ENCODE results near the gene PDXK. TPM values are rescaled to one million over a fixed set of nuclear protein-coding genes. Genes with fewer than 3 reads are reported as not detected.

The PDXK gene
- total and polyA plus RNA-seq, 2 of the 13 experiments (the other 11 are each of a cell fraction or from before 2014, with no cell fraction given), result 114 to 184 TPM

- 0 out of 2 replicates have a peak, but pooled peaks have one; percentile 28 for TF ChIP-seq ZNF691 (CRISPR knock-in tag; IDR thresholded peaks at IDR 0.05; ENCODE audit: borderline replicate concordance, low read depth)
- no peak for TF ChIP-seq FOXA1 (IDR thresholded peaks at IDR 0.05)
- TF ChIP-seq FOXA1 (CRISPR knock-in tag; IDR thresholded peaks at IDR 0.05), result no peak
- no peak for TF ChIP-seq TEAD3 (CRISPR knock-in tag; optimal IDR thresholded peaks at IDR 0.05; ENCODE audit: borderline replicate concordance)
- TF ChIP-seq AKAP8 (CRISPR knock-in tag; IDR thresholded peaks at IDR 0.05), result no peak; the same call in 1 of the 2 replicates
- no peak for TF ChIP-seq AKNA (CRISPR knock-in tag; IDR thresholded peaks at IDR 0.05; ENCODE audit: borderline replicate concordance)
- no peak for TF ChIP-seq KLF15 (CRISPR knock-in tag; IDR thresholded peaks at IDR 0.05; ENCODE audit: borderline replicate concordance)
- no peak for TF ChIP-seq REST (IDR thresholded peaks at IDR 0.05; ENCODE audit: borderline replicate concordance in 1 of 2, low read depth in 1 of 2, low read length in 2 of 2)
- no peak for TF ChIP-seq MXD4 (CRISPR knock-in tag; IDR thresholded peaks at IDR 0.05)
- TF ChIP-seq PLSCR1 (CRISPR knock-in tag; IDR thresholded peaks at IDR 0.05; ENCODE audit: borderline replicate concordance), result no peak
- TF ChIP-seq JDP2 (CRISPR knock-in tag; IDR thresholded peaks at IDR 0.05; ENCODE audit: borderline replicate concordance), result no peak
- no peak for TF ChIP-seq RERE (CRISPR knock-in tag; IDR thresholded peaks at IDR 0.05; ENCODE audit: low read depth)
These were observed 1.0 kb downstream of the PDXK start (continued) for GRCh38 chr21:43719748-43720538.

Data from HepG2 (cell line).